HG03571 (cell line): ENCODE results near the gene CABP5.
"Not testable (repeated sequence)": the region's sequence is repeated elsewhere in the genome, so short reads cannot be mapped to it uniquely, and the experiment has no call there.

ENCODE experiments used
- ATAC-seq: cut with Tn5 transposase; IDR thresholded peaks from one replicate; pipeline ENCODE4 v1.9.1; 2021; ENCODE audit not compliant: unreplicated experiment

Gene CABP5

DNA sequence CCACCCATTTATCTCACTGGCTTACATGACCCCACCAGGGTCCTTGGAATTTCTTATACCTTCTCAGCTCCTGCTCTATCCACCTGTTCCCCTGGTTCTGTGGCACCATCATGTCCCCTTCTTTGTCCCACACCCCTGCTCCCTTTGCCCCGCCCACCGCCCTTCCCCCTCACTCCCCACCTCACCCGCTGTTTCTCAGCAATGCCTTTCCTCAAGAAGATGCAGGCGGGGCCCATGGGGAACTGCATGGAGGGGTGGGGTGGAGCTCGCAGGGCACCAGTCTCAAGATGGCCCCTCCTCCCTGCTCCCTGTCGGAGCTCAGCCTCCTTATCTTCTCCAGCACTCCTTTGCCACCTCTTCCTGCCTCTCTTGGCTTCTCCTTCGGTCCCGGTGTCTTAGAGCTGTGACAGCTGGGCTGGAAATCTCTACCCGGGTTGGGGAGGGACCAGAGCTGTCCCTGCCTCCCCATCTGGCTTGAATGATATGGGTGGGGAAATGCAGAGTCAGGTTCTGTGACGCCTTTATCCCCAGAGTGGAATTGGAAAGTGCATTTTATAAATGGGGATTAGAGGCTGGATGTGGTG is at the start of gene CABP5:
CABP5 (minus strand) TSS at position 405 of the 584 bp plus-strand sequence; CDS start at position 248, 157 bp downstream.
- no peak for ATAC-seq

DNA sequence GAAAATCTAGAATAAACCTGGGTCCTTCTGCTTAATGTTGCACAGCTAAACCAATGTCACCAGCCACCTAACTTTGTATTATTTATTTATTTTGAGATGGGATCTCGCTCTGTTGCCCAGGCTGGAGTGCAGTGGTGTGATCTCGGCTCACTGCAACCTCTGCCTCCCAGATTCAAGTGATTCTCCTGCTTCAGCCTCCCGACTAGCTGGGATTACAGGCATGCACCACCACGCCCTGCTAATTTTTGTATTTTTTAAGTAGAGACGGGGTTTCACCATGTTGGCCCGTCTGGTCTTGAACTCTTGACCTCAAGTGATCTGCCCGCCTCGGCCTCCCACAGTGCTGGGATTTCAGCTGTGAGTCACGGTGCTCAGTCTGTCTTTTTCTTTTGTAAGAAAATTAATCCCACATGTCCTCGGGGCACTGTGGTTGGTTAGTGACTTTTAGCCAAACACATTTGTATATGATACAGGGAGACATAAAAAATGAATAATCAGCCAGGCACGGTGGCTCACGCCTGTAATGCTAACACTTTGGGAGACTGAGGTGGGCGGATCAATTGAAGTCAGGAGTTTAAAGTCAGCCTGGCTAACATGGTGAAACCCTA is 47.3 kb upstream of the CABP5 start:
- ATAC-seq, result not testable (repeated sequence)

DNA sequence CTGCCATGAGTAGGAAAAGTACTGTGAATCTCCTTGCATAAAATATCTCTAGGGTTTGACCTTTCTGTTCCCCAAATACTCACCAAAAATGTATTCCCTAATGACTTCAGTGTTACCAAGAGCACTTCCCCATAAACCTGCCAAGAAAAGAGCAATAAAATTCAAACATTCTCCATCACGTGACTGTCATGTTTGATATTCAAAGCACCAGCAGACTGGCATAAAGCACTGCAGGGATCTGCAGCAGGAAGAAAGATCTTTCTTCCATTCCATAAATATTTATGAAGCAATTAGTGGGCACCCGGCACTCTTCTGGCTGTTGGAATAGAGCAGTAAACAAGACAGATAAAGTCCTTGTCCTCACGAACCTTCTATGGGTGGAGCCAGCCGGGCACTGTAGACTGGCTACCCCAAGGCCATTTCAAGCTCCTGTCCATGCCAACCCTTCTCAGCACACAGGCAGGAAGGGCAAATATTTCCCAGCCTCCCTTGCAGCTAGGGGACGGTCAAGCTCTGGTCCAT is 46.5 kb upstream of the CABP5 start:
- no peak for ATAC-seq

DNA sequence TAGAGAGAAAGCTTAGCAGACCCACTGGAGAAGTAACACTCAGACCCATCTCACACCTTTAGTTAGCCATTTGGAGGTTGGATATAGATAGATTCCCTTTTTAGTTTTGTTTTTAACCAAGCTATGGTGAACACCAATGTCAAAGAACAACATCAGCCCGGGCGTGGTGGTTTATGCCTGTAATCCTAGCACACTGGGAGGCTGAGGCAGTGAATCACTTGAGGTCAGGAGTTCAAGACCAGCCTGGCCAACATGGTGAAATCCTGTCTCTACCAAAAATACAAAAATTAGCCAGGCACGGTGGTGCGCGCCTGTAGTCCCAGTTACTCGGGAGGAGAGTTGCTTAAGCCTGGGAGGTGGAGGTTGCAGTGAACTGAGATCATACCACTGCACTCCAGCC is 45.1 kb upstream of the CABP5 start:
- ATAC-seq, result not testable (repeated sequence)

DNA sequence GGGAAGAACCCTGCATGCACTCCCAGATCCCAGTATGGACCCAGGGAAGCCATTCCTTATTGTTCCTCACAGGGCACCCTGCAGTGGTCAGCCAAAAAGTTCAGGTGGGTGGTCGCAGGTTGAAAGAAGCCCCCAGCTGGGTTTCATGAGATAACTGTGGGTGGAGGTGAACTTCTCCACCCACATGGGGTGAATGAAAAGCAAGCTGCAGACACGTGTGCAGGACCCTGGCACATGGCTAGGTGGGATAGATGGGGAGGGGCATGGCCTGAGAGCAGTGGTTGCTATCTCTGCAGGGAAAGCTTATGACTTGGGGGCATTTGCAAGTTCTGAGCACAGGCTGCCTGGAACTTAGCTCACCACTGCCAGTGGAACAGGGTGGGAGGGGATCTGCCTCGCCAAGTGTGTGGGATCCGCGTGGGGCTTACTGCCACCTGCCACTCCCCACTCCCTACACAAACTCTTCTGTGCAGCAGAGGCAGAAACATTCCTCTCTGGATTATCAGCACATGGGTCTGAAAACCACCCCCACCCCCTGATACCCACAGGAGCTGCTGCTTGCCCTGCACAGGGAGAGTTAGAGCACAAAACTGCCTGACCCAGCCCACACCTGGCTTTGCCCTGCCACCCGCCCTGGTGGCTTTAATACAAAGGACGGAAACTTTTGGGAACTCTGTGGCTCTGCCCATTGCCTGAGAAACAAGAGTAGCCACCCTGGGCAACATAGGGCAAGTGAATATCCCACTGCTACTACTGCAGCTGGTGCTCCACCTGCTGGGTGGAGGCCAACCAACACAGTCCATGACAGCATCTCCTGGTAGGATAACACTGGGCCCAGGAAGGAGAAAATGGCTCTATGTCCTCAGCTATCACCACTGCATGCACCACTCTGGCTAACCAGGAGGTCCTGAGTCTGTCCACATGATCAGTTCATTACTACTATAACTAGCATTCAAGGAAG is 42.3 kb upstream of the CABP5 start:
- ATAC-seq, result no peak

DNA sequence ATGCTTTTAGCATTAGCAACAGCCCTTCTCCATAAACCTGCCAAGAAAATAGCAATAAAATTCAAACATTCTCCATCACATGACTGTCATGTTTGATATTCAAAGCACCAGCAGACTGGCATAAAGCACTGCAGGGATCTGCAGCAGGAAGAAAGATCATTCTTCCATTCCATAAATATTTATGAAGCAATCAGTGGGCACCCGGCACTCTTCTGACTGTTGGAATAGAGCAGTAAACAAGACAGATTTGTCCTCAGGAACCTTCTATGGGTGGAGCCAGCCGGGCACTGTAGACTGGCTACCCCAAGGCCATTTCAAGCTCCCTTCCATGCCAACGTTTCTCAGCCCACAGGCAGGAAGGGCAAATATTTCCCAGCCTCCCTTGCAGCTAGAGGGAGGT is 41.2 kb upstream of the CABP5 start:
- ATAC-seq, result no peak

DNA sequence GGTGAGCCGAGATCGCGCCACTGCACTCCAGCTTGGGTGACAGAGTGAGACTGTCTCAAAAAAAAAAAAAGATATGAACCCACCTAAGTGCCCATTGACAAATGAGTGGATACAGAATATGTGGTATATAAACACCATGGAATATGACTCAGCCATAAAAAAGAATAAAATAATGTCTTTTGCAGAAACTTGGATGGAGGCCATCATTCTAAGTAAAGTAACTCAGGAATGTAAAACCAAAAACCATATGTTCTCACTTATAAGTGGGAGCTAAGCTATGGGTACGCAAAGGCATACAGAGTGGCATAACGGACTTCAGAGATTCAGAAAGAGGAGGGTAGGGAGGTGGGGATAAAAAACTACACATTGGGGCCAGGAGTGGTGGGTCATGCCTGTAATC is 37.2 kb upstream of the CABP5 start:
- ATAC-seq, result no peak

DNA sequence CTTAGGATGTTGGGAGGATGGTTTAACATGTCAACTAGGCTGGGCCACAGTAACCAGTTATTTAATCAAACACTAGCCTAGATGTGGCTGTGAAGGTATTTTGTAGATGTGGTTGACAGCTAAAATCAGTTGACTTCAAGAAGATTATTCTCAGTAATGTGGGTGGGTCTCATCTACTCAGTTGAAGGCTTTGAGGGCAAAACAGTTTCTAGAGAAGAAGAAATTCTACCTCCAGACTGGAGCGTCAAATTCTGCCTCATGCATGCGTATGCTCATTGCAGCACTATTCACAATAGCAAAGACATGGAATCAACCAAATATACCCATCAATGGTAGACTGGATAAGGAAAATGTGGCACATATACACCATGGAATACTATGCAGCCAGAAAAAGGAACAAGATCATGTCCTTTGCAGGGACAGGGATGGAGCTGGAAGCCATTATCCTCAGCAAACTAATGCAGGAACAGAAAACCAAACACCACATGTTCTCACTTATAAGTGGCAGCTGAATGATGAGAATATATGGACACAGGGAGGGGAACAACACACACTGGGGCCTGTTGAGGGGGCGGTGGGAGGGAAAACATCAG is 26.4 kb upstream of the CABP5 start:
- not testable (repeated sequence) for ATAC-seq

DNA sequence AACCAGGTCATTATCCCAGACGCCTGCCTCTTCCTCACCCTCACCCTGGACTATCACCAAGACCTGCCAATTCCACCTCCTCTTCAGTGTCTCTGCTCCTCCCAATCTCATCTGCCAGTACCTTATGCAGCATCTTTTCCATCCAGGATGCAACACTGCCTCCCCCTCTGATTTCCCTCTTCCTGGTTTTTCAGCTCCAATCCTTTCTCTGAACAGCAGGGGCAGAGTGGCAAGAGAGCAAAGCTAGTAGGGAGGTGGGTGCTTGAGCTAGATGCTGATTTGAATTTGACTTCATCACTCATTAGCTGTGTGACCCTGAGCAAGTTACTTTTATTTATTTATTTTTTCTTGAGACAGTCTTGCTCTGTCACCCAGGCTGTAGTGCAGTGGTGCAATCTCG is 25.6 kb upstream of the CABP5 start:
- ATAC-seq, result no peak

DNA sequence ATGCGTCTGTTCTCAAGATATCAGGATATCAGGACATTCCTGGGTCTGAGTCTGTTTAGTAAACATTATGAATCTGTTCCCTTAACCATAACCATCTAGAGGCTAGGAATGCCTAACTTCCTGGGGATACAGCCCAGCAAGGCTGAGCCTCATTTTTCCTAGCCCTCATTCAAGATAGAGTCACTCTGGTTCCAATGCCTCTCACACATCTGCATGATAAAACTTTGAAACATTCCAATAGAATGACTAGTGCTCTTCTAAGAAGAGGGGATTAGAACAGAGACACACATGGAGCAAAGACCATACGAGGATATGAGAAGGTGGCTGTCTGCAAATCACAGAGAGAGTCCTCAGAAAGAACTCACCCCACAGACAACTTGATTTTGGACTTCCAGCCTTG is 20.6 kb upstream of the CABP5 start:
- no peak for ATAC-seq

DNA sequence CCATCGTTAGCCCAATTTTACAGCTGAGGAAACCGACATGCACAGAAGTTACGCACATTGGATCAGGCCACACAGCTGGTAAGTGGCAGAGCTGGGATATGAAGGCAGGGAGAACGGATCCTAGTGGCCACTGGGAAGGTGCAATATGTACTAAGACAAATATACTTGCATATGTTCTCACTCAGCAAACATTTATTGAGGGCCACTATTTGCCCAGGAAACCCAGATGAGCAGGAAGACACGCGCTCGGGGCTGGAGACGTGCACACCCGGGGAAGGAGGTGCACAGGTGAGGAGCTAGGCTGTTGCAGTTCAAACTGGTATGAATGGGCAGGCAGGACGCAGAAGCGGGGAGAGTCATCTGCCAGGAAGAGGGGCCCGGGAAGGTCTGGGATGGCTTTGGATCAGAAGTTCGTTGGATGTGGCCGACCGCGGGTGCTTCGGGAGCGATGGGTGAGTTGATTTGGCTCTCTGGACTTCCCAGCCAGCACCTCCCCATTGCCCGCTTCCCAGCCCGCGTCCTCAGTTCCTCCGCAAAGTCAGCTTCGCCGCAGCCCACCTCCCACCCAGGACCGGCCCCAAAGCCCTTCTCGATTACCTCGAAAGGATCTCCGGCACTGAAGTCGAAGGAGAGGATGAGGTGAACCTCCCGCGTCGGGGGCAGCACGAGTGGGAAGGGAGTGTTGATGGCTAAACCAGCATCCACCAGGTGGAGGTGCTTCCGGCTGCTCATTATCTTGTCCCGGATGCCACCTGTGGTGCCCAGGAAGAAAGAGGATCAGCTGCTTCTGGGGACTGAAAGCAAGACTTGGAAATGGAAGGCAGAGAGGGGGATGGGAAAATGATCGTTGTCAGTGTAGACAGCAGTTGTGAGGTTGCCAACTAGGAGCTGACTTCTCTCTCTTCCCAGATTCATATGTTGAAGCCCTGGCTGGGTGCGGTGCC is 17.8 kb upstream of the CABP5 start:
- no peak for ATAC-seq

DNA sequence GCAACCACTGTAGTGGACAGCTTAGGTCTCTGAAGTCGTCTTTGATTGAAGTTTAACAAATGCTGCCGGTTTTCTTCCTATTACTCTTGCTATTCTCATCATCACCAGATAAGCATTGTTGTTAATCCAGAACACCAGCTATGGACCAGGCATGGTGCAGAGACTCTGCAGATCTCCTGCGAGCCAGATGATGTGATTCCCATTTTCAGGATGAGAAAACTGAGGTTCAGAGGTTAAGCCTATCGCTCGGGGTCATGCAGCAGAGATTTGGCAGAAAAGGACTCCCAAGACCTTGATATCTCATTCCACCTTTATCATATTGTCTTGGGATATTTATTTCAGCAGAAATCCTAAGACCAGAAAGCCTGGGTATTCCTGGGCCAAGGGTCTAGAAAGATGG is 16.5 kb upstream of the CABP5 start:
- ATAC-seq, result no peak

DNA sequence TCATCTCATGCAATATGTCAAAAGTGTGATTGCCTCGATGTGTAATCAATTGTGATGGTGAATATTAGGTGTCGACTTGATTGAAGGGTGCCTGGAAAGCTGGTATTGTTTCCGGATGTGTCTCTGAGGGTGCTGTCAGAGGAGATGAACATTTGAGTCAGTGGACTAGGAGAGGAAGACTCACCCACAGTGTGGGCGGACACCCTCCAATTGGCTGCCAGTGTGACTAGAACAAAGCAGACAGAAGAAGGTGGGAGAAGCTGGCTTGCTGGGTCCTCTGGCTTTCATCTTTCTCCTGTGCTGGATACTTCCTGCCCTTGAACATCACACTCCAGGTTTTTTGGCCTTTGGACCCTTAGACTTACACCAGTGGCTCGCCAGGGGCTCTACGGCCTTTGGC is 15.5 kb upstream of the CABP5 start:
- no peak for ATAC-seq

DNA sequence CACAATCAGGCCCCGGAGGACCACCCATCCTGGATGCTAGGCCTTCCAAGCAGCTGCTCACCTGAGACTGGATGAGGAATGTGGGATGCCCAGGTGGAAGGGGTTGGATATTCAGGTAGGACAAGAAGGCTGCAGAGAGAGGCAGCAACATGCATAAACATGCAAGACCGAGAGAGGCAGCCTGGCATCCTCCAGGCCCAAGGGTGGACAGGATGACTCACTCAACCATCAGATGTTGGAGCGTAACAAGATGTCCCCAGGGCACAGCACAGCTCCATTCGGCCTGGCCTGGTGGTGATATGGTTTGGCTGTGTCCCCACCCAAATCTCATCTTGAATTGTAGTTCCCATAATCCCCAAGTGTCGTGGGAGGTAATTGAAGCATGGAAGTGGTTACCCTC is 10.0 kb upstream of the CABP5 start:
- ATAC-seq, result no peak

DNA sequence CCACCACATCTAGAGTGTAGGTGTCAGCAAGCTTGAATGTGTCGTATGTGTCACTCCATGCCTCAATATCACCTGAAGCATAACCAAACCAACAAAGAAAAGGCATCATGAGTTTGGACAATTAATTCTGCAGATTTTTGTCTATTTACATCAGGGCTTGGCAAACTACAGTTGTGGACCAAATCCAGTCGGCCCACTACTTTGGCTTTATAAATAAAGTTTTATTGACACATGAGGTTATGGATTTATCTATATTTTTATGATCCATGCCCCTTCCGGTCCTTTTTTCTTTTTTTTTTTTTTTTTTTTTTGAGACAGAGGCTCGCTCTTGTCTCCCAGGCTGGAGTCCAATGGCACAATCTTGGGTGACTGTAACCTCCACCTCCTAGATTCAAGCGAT is 9.2 kb upstream of the CABP5 start:
- no peak for ATAC-seq

DNA sequence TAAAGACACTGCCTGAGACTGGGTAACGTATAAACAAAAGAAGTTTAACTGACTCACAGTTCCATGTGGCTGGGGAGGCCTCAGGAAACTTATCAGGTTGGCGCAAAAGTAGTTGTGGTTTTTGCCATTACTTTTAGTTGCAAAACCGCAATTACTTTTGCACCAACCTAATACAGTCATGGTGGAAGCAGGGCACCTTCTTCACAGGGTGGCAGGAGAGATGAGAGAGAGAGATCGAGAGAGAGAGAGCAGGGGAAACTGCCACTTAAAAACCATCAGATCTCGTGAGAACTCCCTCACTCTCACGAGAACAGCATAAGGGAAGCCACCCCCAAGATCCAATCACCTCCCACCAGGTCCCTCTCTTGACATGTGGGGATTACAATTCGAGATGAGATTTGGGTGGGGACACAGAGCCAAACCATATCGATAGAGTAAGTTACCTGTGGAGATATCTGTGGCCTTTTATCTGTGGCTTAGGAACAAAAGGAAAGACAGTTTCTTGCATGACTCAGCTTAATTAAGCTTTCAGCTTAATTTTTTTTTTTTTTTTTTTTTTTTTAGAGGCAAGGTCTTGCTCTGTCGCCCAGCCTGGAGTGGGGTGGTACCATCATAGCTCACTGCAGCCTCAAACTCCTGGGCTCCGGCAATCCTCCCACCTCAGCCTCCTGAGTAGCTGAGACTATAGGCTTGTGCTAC is 7.6 kb upstream of the CABP5 start:
- no peak for ATAC-seq

DNA sequence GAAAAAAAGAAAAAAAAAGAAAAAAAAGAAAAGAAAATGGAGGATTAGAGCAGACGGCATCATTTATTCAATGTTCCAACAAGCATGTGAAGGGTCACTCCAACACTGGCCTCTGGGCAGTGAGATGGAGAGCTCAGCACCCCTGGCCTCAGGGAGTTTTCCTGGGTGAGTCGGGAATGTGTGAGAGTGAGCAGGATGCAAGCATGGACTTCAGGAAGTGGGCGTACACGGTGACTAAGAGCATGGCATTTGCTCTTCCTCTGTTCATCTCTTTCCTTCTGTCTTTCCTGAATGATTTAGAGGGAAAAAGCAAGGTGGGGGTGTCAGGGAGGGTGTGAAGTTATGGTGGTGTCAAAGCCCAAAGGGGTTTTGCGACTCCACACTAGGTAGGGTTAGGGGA is 682 bp upstream of the CABP5 start:
- ATAC-seq, result no peak

DNA sequence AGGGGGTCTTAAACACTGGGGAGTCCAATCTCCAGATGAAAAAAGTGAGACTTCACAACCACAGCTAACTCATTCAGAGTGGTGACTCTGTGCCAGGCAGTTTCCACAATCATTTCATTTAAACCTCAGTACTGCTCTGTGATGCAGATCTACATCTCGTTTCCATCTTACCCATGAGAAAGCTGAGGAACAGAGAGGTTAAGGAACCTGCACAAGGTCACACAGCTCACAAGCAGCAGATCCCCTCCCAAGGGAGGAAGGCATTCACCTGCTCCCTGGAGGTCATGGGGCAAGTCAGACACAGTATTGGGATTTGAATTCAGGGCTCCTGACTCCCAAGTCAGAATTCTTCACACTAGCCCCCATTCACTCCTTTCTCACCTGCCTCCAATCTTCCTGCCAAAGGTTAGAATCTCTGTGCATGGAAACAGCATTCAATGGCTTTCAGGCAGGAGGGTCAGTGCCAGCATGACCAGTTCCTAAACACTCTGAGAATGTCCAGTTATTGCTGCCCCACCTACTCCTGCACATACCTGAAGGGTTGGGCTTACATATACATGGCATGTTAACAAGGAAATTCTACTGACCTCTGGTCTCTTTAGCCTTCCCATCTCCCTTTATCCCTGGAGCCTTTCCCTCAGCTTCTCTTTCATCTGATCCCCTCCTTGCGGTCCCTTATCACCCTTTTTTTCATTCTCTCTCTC is 1.9 kb downstream of the CABP5 start:
- ATAC-seq, result no peak

DNA sequence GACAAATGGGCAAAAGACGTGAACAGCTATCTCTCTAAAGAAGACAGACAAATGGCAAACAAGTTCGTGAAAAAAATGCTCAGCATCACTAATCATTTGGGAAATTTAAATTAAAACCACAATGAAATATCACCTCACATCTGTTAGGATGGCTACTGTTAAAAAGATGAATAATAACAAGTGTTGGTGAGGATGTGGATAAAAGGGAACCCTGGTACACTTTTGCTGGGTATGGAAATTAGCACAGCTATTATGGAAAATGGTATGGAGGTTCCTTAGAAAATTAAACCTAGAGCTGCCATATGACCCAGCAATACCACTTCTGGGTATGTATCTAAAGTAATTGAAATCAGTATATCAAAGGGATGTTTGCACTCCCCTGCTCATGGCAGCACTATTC is 7.1 kb downstream of the CABP5 start:
- ATAC-seq, result no peak
